ENCODE results near the gene RRP8. TPM values are rescaled to one million over a fixed set of nuclear protein-coding genes. Genes with fewer than 3 reads are reported as not detected.

RRP8 gene
- total RNA-seq, 2 experiments from 2014 or later, result 39.6 to 43.1 TPM

DNA sequence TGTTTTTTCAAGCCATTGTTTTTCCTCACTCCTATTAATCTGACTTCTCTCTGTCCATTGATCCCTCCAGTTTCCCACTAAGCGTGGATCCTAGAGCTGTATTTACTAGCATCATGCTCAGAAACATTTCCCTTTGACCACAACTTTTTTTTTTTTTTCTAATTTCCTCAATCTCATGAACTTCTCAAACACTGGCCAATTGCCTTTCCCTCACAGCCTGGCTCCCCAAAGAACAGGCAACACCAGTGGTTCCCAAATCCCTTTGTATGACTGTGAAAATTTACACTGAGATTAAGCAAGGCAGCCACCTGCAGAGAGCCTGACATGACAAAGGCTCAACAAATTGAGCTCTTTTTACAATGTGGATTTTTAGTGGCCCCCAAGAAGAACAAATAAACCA, 17.2 kb upstream of the RRP8 start:
- POLR2A ChIA-PET, result interaction anchor here (0.5 to 2.0 kb wide), 6 partner anchors 8 to 73 kb away, joined by 3 to 6 read pairs (median 3); partner anchors contain the start of gene TAF10
- Mint-ChIP-seq H3K4me1 (ENCODE audit: low read depth) (peaks cover 3% of the 10 kb centered on the region), H3K27ac (no peak overlapping the region), H3K36me3 (ENCODE audit: low read depth) (peaks cover 5% of the 10 kb centered on the region), H3K27me3 (no peaks in the 10 kb centered on the region), H3K4me3 (no peak overlapping the region), H3K9me3 (no peaks in the 10 kb centered on the region)
- CTCF ChIA-PET, result interaction anchor here (1.1 to 1.4 kb wide), 2 partner anchors 31 to 117 kb away, joined by 4 to 5 read pairs; no protein-coding TSS in a partner anchor
- ATAC-seq (no peak), DNase-seq (no peak)
- intact Hi-C loops (cut with micrococcal nuclease), result no loop called here
- TF ChIP-seq, protein P1, sequence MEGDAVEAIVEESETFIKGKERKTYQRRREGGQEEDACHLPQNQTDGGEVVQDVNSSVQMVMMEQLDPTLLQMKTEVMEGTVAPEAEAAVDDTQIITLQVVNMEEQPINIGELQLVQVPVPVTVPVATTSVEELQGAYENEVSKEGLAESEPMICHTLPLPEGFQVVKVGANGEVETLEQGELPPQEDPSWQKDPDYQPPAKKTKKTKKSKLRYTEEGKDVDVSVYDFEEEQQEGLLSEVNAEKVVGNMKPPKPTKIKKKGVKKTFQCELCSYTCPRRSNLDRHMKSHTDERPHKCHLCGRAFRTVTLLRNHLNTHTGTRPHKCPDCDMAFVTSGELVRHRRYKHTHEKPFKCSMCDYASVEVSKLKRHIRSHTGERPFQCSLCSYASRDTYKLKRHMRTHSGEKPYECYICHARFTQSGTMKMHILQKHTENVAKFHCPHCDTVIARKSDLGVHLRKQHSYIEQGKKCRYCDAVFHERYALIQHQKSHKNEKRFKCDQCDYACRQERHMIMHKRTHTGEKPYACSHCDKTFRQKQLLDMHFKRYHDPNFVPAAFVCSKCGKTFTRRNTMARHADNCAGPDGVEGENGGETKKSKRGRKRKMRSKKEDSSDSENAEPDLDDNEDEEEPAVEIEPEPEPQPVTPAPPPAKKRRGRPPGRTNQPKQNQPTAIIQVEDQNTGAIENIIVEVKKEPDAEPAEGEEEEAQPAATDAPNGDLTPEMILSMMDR (IDR thresholded peaks at IDR 0.05), result no peak

DNA sequence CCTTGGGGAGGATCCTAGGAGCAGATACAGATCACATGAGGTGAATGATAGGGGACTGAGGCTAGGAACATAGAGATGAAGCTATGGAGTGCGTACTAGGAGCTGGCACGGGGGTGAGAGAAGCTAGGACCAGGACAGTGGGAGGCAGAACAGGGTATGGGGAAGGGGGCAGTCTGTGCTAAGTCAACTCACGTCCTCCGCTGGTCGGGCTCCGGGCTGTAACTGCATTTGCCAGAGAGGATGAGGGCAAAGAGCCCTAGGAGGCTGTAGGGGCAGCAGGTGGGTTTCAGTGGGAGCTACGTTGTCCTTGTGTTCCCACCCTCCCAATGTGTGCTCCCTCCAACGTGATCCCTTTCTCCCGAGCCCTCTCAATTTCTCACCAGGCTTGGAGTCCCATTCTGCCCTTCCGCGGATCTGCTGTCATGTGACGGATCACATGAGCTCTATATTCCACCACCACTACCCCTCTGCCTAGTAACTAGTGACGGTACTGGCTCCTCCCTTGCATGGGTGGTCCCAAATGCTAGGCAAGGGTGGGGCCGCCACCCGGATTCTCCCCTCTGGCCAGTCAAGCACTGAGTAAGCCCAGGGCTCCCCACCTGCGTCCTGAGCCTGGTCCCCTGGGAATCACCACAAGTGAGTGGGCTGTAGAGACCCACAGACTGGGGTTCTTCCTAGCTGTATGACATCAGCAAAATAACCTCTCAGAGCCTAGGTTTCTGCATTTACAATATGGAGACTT, 15.8 kb upstream of the RRP8 start, which contains the start of gene TPP1:
Gene TPP1 (minus strand): TSS at position 419 of the 742 bp plus-strand sequence. CDS start 22 bp downstream, at position 397.
- H3K4me3 Mint-ChIP-seq, result no peak within 1 kb of the TSS
- ChIA-PET POLR2A (interaction anchor here (0.7 to 3.3 kb wide), 16 partner anchors 8 to 307 kb away, joined by 3 to 20 read pairs (median 5); partner anchors contain the start of genes DCHS1, ILK, MRPL17 and RRP8), CTCF (interaction anchor here (0.6 to 2.7 kb wide), 16 partner anchors 10 to 240 kb away, joined by 3 to 23 read pairs (median 4); partner anchors contain the start of genes ILK, MRPL17 and RRP8)
- peaks cover 6% of the 10 kb centered on the region for H3K36me3 Mint-ChIP-seq (ENCODE audit: low read depth)
- DNase-seq (peak; percentile 96), ATAC-seq (peak; percentile 98)
- no peak within 1 kb of the TSS for H3K27ac Mint-ChIP-seq
- H3K27me3 Mint-ChIP-seq, result no peaks in the 10 kb centered on the region
- H3K9me3 Mint-ChIP-seq, result no peaks in the 10 kb centered on the region
- TF ChIP-seq, protein P1 (IDR thresholded peaks at IDR 0.05), result no peak
- intact Hi-C loops (cut with micrococcal nuclease), result loop anchor here (10.0 kb wide), 1 partner anchor 126 kb away; no protein-coding TSS in a partner anchor
- peaks cover 3% of the 10 kb centered on the region for H3K4me1 Mint-ChIP-seq (ENCODE audit: low read depth)

GRCh38 chr11:6618117-6619003, 14.9 kb upstream of the RRP8 start:
- peak; percentile 80 for DNase-seq
- ChIA-PET POLR2A (interaction anchor here (0.7 to 3.3 kb wide), 15 partner anchors 9 to 308 kb away, joined by 3 to 20 read pairs (median 5); partner anchors contain the start of genes DCHS1, ILK, MRPL17 and RRP8), CTCF (interaction anchor here (0.6 to 2.7 kb wide), 15 partner anchors 11 to 239 kb away, joined by 3 to 23 read pairs (median 4); partner anchors contain the start of genes ILK, MRPL17 and RRP8)
- H3K27ac Mint-ChIP-seq, result no peak overlapping the region
- H3K36me3 Mint-ChIP-seq (ENCODE audit: low read depth), result peaks cover 6% of the 10 kb centered on the region
- no peaks in the 10 kb centered on the region for H3K27me3 Mint-ChIP-seq
- intact Hi-C loops (cut with micrococcal nuclease), result loop anchor here (10.0 kb wide), 1 partner anchor 126 kb away; no protein-coding TSS in a partner anchor
- peak; percentile 46 for ATAC-seq
- TF ChIP-seq, protein P1 (IDR thresholded peaks at IDR 0.05), result no peak
- H3K4me1 Mint-ChIP-seq (ENCODE audit: low read depth), result peaks cover 3% of the 10 kb centered on the region
- no peak overlapping the region for H3K4me3 Mint-ChIP-seq
- no peaks in the 10 kb centered on the region for H3K9me3 Mint-ChIP-seq

DNA sequence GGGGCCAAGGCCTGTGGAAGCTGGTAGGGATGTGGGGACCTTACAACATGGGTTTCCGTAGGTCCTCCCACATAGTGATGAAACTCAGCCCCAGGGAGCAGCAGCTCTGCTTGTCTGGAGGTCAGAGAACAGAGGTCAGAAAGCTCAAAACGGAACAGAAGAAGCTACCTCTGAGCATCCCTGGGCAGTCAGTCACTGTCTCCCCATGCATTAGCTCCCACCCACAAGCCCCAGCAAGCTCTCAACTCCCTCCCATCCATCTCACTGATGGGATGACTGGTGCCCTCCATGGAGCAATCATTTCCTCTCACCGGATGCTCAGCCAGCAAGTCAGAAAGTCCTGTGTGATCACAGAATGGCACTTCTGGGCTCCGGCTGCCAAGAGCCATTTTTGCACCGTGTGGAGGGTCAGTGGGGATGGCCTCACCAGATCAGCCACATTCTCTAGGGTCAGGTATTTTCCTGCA, 13.9 kb upstream of the RRP8 start:
- no peak overlapping the region for H3K4me3 Mint-ChIP-seq
- ChIA-PET CTCF (interaction anchor here (1.4 to 2.7 kb wide), 4 partner anchors 50 to 138 kb away, joined by 3 to 23 read pairs (median 16); partner anchors contain the start of gene MRPL17), POLR2A (interaction anchor here (1.6 to 3.3 kb wide), 6 partner anchors 10 to 65 kb away, joined by 4 to 20 read pairs (median 16); partner anchors contain the start of genes ILK, MRPL17 and RRP8)
- intact Hi-C loops (cut with micrococcal nuclease), result loop anchor here (10.0 kb wide), 1 partner anchor 127 kb away; no protein-coding TSS in a partner anchor
- no peaks in the 10 kb centered on the region for H3K9me3 Mint-ChIP-seq
- ATAC-seq (no peak), DNase-seq (no peak)
- no peaks in the 10 kb centered on the region for H3K27me3 Mint-ChIP-seq
- H3K27ac Mint-ChIP-seq, result no peak overlapping the region
- TF ChIP-seq, protein P1 (IDR thresholded peaks at IDR 0.05), result no peak
- peaks cover 3% of the 10 kb centered on the region for H3K4me1 Mint-ChIP-seq (ENCODE audit: low read depth)
- H3K36me3 Mint-ChIP-seq (ENCODE audit: low read depth), result peaks cover 6% of the 10 kb centered on the region
